Lung (tissue), 12 donors: Measurements from ENCODE around the gene HMCN2. TPM values are rescaled to one million over a fixed set of nuclear protein-coding genes. Genes with fewer than 3 reads are reported as not detected.

ENCODE experiments used
- ATAC-seq: fragments of 200-7000 bp; cut with Tn5 transposase; one replicate; pipeline ENCODE4 v1.9.1; 2020; ENCODE audit warnings: moderate number of reproducible peaks; ENCODE audit not compliant: insufficient read depth, low FRiP score
- DNase-seq, 3 donors: peaks; one replicate each; pipeline ENCODE4 v3.0.0-alpha.2; 2013 to 2017
- H3K27ac ChIP-seq, 2 donors: one replicate each; pipeline ENCODE4 v1.5.1; 2013; ENCODE audit warnings: mild to moderate bottlenecking in 2 of 2, moderate library complexity in 2 of 2, control low read depth in 1 of 2, inconsistent platforms in 1 of 2, low read depth in 1 of 2, low read length in 1 of 2
- H3K27me3 ChIP-seq, 3 donors: one replicate each; pipeline ENCODE4 v1.5.1; 2013; ENCODE audit warnings: low read length in 2 of 3; ENCODE audit not compliant: control insufficient read depth in 3 of 3, insufficient read depth in 3 of 3
- H3K36me3 ChIP-seq, 4 donors: one replicate each; pipeline ENCODE4 v1.5.1; 2013; ENCODE audit warnings: low read length in 4 of 4, mild to moderate bottlenecking in 1 of 4, moderate library complexity in 1 of 4; ENCODE audit not compliant: control insufficient read depth in 4 of 4, insufficient read depth in 4 of 4
- H3K4me1 ChIP-seq, 5 donors: one replicate each; pipeline ENCODE4 v1.5.1; 2013; ENCODE audit warnings: low read length in 5 of 5, mild to moderate bottlenecking in 2 of 5, moderate library complexity in 1 of 5; ENCODE audit not compliant: control insufficient read depth in 5 of 5, insufficient read depth in 5 of 5
- H3K4me3 ChIP-seq: one replicate; pipeline ENCODE4 v1.5.1; 2013; ENCODE audit warnings: mild to moderate bottlenecking, control low read depth, moderate library complexity
- H3K9ac ChIP-seq, 2 donors: one replicate each; pipeline ENCODE4 v1.5.1; 2013; ENCODE audit warnings: low read length in 2 of 2, control low read depth in 1 of 2; ENCODE audit not compliant: insufficient read depth in 1 of 2
- H3K9me3 ChIP-seq, 4 donors: one replicate each; pipeline ENCODE4 v1.5.1; 2013; ENCODE audit warnings: low read length in 3 of 4, mild to moderate bottlenecking in 1 of 4, moderate library complexity in 1 of 4; ENCODE audit not compliant: control insufficient read depth in 4 of 4, insufficient read depth in 3 of 4
- WGBS, 2 donors: extraction: QIAGEN DNeasy Blood & Tissue Kit; methylation state at CpG; one replicate each; pipeline ENCODE4 v1.1.7; 2013; 5-methylcytosine and 5-hydroxymethylcytosine counted together
- polyA plus RNA-seq, 2 donors: library from polyadenylated mRNA; stranded (reverse); fragments of 200-250 nt; gene quantifications; one replicate each; pipeline ENCODE4 v1.2.1, GENCODE V29; 2013
- total RNA-seq, 2 donors: library from RNA; depleted of rRNA in 1 of 2; stranded (reverse); fragments of >200 nt in 1 of 2; gene quantifications; one replicate each; pipeline ENCODE4 v1.2.1, GENCODE V29; 2014 to 2021
- TF ChIP-seq, protein P1 (sequence below): IDR thresholded peaks from 2 replicates; pipeline ENCODE4 v1.5.1; 2012; ENCODE audit warnings: mild to moderate bottlenecking; ENCODE audit errors: control extremely low read depth, extremely low read depth
- donor health status: control.
- donor health status: control.
- donor health status: Bipolar disorder and iron deficiency.
- donor health status: healthy.
- donor health status: DM: yes; HTN: yes; CAD: no.

HMCN2 gene
- total and polyA plus RNA-seq, 4 donors, result 2.1 to 5.2 (median 3.7) TPM

GRCh38 chr9:130336027-130336610, 70.6 kb downstream of the HMCN2 start:
- ATAC-seq, result no peak
- 74 to 81% methylated on average over 6 of the region's 6 CpGs for WGBS, 2 donors

GRCh38 chr9:130336885-130337284, 71.3 kb downstream of the HMCN2 start:
- Histone ChIP-seq H3K4me3 (no peak overlapping the region), H3K9ac (no peak overlapping the region), H3K27ac (no peak overlapping the region), H3K4me1 (peaks cover 0 to 6% (median 0%) of the 10 kb centered on the region in 5 donors), H3K27me3 (peaks cover 0 to 13% (median 0%) of the 10 kb centered on the region in 3 donors), H3K9me3 (no peaks in the 10 kb centered on the region), H3K36me3 (no peaks in the 10 kb centered on the region)
- TF ChIP-seq, protein P1, sequence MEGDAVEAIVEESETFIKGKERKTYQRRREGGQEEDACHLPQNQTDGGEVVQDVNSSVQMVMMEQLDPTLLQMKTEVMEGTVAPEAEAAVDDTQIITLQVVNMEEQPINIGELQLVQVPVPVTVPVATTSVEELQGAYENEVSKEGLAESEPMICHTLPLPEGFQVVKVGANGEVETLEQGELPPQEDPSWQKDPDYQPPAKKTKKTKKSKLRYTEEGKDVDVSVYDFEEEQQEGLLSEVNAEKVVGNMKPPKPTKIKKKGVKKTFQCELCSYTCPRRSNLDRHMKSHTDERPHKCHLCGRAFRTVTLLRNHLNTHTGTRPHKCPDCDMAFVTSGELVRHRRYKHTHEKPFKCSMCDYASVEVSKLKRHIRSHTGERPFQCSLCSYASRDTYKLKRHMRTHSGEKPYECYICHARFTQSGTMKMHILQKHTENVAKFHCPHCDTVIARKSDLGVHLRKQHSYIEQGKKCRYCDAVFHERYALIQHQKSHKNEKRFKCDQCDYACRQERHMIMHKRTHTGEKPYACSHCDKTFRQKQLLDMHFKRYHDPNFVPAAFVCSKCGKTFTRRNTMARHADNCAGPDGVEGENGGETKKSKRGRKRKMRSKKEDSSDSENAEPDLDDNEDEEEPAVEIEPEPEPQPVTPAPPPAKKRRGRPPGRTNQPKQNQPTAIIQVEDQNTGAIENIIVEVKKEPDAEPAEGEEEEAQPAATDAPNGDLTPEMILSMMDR, result no peak
- DNase-seq (no peak), ATAC-seq (no peak)
- 82 to 87% methylated on average over 9 of the region's 9 CpGs for WGBS, 2 donors

More at GRCh38 chr9:130336027-130336610, 70.6 kb downstream of the HMCN2 start:
- Histone ChIP-seq H3K4me1 (peaks cover 0 to 6% (median 0%) of the 10 kb centered on the region in 5 donors), H3K9ac (no peak overlapping the region), H3K36me3 (no peaks in the 10 kb centered on the region), H3K9me3 (no peaks in the 10 kb centered on the region), H3K4me3 (no peak overlapping the region), H3K27me3 (peaks cover 0 to 13% (median 2%) of the 10 kb centered on the region in 3 donors), H3K27ac (no peak overlapping the region)
- no peak for DNase-seq
- TF ChIP-seq, protein P1, result no peak

DNA sequence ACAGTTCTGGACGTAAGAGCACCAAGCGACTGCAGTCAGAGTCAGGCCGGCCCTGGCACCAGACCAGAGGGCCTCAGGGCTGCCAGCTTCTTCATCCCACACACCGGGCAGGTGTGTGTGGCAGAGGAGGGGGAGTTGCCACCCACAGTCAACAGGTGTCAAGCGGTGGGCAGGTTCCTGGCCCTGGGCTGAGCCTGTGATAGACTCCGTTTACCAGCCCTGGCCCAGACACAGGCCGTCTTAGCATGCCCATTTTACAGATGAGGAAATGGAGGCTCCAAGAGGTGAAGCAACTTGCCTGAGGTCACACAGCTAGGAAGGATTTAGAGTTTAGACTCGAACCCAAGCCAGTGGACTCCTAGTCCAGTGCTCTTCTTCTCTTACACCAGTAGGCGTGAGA, 71.8 kb downstream of the HMCN2 start:
- H3K27me3 ChIP-seq, result peaks cover 0 to 11% (median 0%) of the 10 kb centered on the region in 3 donors
- peaks cover 0 to 6% (median 0%) of the 10 kb centered on the region in 5 donors for H3K4me1 ChIP-seq
- ATAC-seq (no peak), DNase-seq (no peak)
- no peaks in the 10 kb centered on the region for H3K36me3 ChIP-seq
- TF ChIP-seq, protein P1, result no peak
- no peak overlapping the region for H3K4me3 ChIP-seq
- H3K27ac ChIP-seq, result no peak overlapping the region
- no peak overlapping the region for H3K9ac ChIP-seq
- 88 to 93% methylated on average over 9 of the region's 9 CpGs for WGBS, 2 donors
- no peaks in the 10 kb centered on the region for H3K9me3 ChIP-seq
